Stimulated activated CD8-positive, alpha-beta memory T cell treated with anti-CD3 and anti-CD28 coated beads, Interleukin-12 subunit alpha, Interleukin-12 subunit beta, amount 100 ng/mL, for 1 hour (primary cell): ENCODE data around the gene SLC25A42.

Experiments used
- DNase-seq: peaks from one replicate; pipeline ENCODE4 v3.0.0-alpha.2; 2020; ENCODE audit warnings: low read depth

The SLC25A42 gene

GRCh38 chr19:19050731-19051130, 13.1 kb upstream of the SLC25A42 start:
- no peak for DNase-seq

GRCh38 chr19:19051478-19052213, 12.1 kb upstream of the SLC25A42 start:
- no peak for DNase-seq

- no peak for DNase-seq
Observed at GRCh38 chr19:19052921-19053320, 10.9 kb upstream of the SLC25A42 start.

GRCh38 chr19:19053508-19054314, 10.1 kb upstream of the SLC25A42 start:
- DNase-seq = peak; percentile 52

GRCh38 chr19:19054315-19054938, 9.4 kb upstream of the SLC25A42 start:
- no peak for DNase-seq

- no peak for DNase-seq
Observed at GRCh38 chr19:19054939-19055440, 8.8 kb upstream of the SLC25A42 start.

GRCh38 chr19:19055701-19056100, 8.1 kb upstream of the SLC25A42 start:
- no peak for DNase-seq

- DNase-seq = no peak
Observed at GRCh38 chr19:19056636-19057275, 7.0 kb upstream of the SLC25A42 start.

- DNase-seq = no peak
Observed at GRCh38 chr19:19057317-19057716, 6.5 kb upstream of the SLC25A42 start.

GRCh38 chr19:19057720-19058119, 6.1 kb upstream of the SLC25A42 start:
- no peak for DNase-seq

- no peak for DNase-seq
Observed at GRCh38 chr19:19059018-19059836, 4.6 kb upstream of the SLC25A42 start.

- DNase-seq = no peak
Observed at GRCh38 chr19:19059837-19060611, 3.8 kb upstream of the SLC25A42 start.

- no peak for DNase-seq
Observed at GRCh38 chr19:19061506-19061905, 2.3 kb upstream of the SLC25A42 start.

GRCh38 chr19:19062454-19063182, 1.2 kb upstream of the SLC25A42 start:
- no peak for DNase-seq

- DNase-seq = no peak
Observed at GRCh38 chr19:19064098-19064722, 416 bp downstream of the SLC25A42 start.

- no peak for DNase-seq
Observed at GRCh38 chr19:19064811-19065745, 1.3 kb downstream of the SLC25A42 start.

- no peak for DNase-seq
Observed at GRCh38 chr19:19067276-19068072, 3.7 kb downstream of the SLC25A42 start.
